ENCODE measurements around the gene PPIC. TPM values are rescaled to one million over a fixed set of nuclear protein-coding genes. Genes with fewer than 3 reads are reported as not detected.

PPIC gene
- total RNA-seq, 1 donor from 2014 or later = 2.9 TPM

Small RNA genes lying within 50 kb of the gene (small RNA-seq; reads per million reads assigned to genes)
- not detected for gene RN7SL689P
- gene RN7SL711P = not detected

Other genes with a start within 250 kb of the PPIC start
- gene SNX24, start 191.1 kb downstream of the PPIC start, total RNA-seq = 14.7 TPM
- 0.41 TPM for gene PRDM6, start 52.5 kb upstream of the PPIC start, total RNA-seq

All from frontal cortex (tissue), 1 donor.